HEK293 (cell line): ENCODE results near the gene P4HA2.

Experiments used
- BCL11A ChIP-seq: fragments of 450-650 bp; formaldehyde crosslinking; IDR thresholded peaks from 2 replicates; pipeline ENCODE4 v1.5.1; 2016; ENCODE audit warnings: low read depth, missing biosample characterization, missing genetic modification characterization
- FEZF1 ChIP-seq: fragments of 450-650 bp; formaldehyde crosslinking; IDR thresholded peaks from 2 replicates; pipeline ENCODE4 v1.5.1; 2016; ENCODE audit warnings: missing biosample characterization, missing genetic modification characterization
- GLI2 ChIP-seq: fragments of 450-650 bp; formaldehyde crosslinking; IDR thresholded peaks from 2 replicates; pipeline ENCODE4; 2017; ENCODE audit warnings: missing biosample characterization, missing genetic modification characterization, low read depth, borderline replicate concordance
- HOXC10 ChIP-seq: sonication (generic); formaldehyde crosslinking; IDR thresholded peaks from 2 replicates; pipeline ENCODE4 v1.8.1; 2023; ENCODE audit warnings: mild to moderate bottlenecking, missing genetic modification reagents
- KLF7 ChIP-seq: fragments of 450-650 bp; formaldehyde crosslinking; IDR thresholded peaks from 2 replicates; pipeline ENCODE4 v1.5.1; 2016; ENCODE audit warnings: missing biosample characterization, missing genetic modification characterization, borderline replicate concordance
- KLF8 ChIP-seq: fragments of 450-650 bp; formaldehyde crosslinking; IDR thresholded peaks from 2 replicates; pipeline ENCODE4 v1.5.1; 2016; ENCODE audit warnings: missing biosample characterization, missing genetic modification characterization
- MYNN ChIP-seq: fragments of 450-650 bp; formaldehyde crosslinking; IDR thresholded peaks from 2 replicates; pipeline ENCODE4 v1.5.1; 2016; ENCODE audit warnings: missing biosample characterization, missing genetic modification characterization, borderline replicate concordance
- SALL2 ChIP-seq: fragments of 450-650 bp; formaldehyde crosslinking; IDR thresholded peaks from 2 replicates; pipeline ENCODE4 v1.5.0; 2017; ENCODE audit warnings: missing biosample characterization, mild to moderate bottlenecking, missing genetic modification characterization, borderline replicate concordance
- WT1 ChIP-seq: fragments of 450-650 bp; formaldehyde crosslinking; IDR thresholded peaks from 2 replicates; pipeline ENCODE4 v1.5.1; 2016; ENCODE audit warnings: missing biosample characterization, missing genetic modification characterization
- YY1 ChIP-seq: fragments of 450-650 bp; formaldehyde crosslinking; IDR thresholded peaks from 2 replicates; pipeline ENCODE4 v1.5.1; 2018; ENCODE audit warnings: missing biosample characterization, missing genetic modification characterization
- ZBTB48 ChIP-seq: fragments of 450-650 bp; formaldehyde crosslinking; IDR thresholded peaks from 2 replicates; pipeline ENCODE4 v1.5.1; 2016; ENCODE audit warnings: missing biosample characterization, missing genetic modification characterization
- ZNF10 ChIP-seq: fragments of 450-650 bp; formaldehyde crosslinking; IDR thresholded peaks from 2 replicates; pipeline ENCODE4 v1.5.1; 2017; ENCODE audit warnings: missing biosample characterization, missing genetic modification characterization
- ZNF112 ChIP-seq: fragments of 450-650 bp; formaldehyde crosslinking; IDR thresholded peaks from 2 replicates; pipeline ENCODE4 v1.5.0; 2017; ENCODE audit warnings: missing biosample characterization, missing genetic modification characterization
- ZNF121 ChIP-seq: fragments of 450-650 bp; formaldehyde crosslinking; IDR thresholded peaks from 2 replicates; pipeline ENCODE4 v1.5.1; 2016; ENCODE audit warnings: missing biosample characterization, missing genetic modification characterization
- ZNF16 ChIP-seq: fragments of 450-650 bp; formaldehyde crosslinking; IDR thresholded peaks from 2 replicates; pipeline ENCODE4 v1.5.1; 2016; ENCODE audit warnings: low read depth, missing biosample characterization, missing genetic modification characterization
- ZNF169 ChIP-seq: fragments of 450-650 bp; formaldehyde crosslinking; IDR thresholded peaks from 2 replicates; pipeline ENCODE4 v1.5.1; 2016; ENCODE audit warnings: missing biosample characterization, missing genetic modification characterization
- ZNF174 ChIP-seq: fragments of 450-650 bp; formaldehyde crosslinking; IDR thresholded peaks from 2 replicates; pipeline ENCODE4 v1.5.0; 2017; ENCODE audit warnings: missing biosample characterization, mild to moderate bottlenecking, missing genetic modification characterization
- ZNF184 ChIP-seq: fragments of 450-650 bp; IDR thresholded peaks from 2 replicates; pipeline ENCODE4 v1.5.1; 2018; ENCODE audit warnings: missing biosample characterization, mild to moderate bottlenecking, missing genetic modification characterization
- ZNF202 ChIP-seq: fragments of 450-650 bp; formaldehyde crosslinking; IDR thresholded peaks from 2 replicates; pipeline ENCODE4 v1.5.1; 2016; ENCODE audit warnings: missing biosample characterization, missing genetic modification characterization, borderline replicate concordance
- ZNF214 ChIP-seq: fragments of 450-650 bp; formaldehyde crosslinking; IDR thresholded peaks from 2 replicates; pipeline ENCODE4 v1.5.1; 2017; ENCODE audit warnings: missing biosample characterization, mild to moderate bottlenecking, missing genetic modification characterization, borderline replicate concordance
- ZNF366 ChIP-seq: fragments of 450-650 bp; formaldehyde crosslinking; conservative IDR thresholded peaks from 2 replicates; pipeline ENCODE4 v1.5.1; 2016; ENCODE audit warnings: missing biosample characterization, missing genetic modification characterization
- ZNF623 ChIP-seq: fragments of 450-650 bp; formaldehyde crosslinking; IDR thresholded peaks from 2 replicates; pipeline ENCODE4 v1.5.1; 2016; ENCODE audit warnings: missing biosample characterization, missing genetic modification characterization
- ZNF629 ChIP-seq: fragments of 450-650 bp; formaldehyde crosslinking; IDR thresholded peaks from 2 replicates; pipeline ENCODE4 v1.5.1; 2017; ENCODE audit warnings: missing biosample characterization, missing genetic modification characterization
- ZNF664 ChIP-seq: fragments of 450-650 bp; formaldehyde crosslinking; IDR thresholded peaks from 2 replicates; pipeline ENCODE4 v1.5.1; 2016; ENCODE audit warnings: missing biosample characterization, missing genetic modification characterization
- ZNF747 ChIP-seq: fragments of 450-650 bp; formaldehyde crosslinking; IDR thresholded peaks from 2 replicates; pipeline ENCODE4 v1.5.1; 2016; ENCODE audit warnings: missing biosample characterization, missing genetic modification characterization
- TF ChIP-seq, protein P1 (sequence below): fragments of 450-650 bp; formaldehyde crosslinking; IDR thresholded peaks from 2 replicates; pipeline ENCODE4 v1.5.1; 2017; ENCODE audit warnings: missing biosample characterization, missing genetic modification characterization
- TF ChIP-seq, protein P2 (sequence below): fragments of 450-650 bp; formaldehyde crosslinking; conservative IDR thresholded peaks from 2 replicates; pipeline ENCODE4 v1.5.1; 2016; ENCODE audit warnings: low read depth, missing biosample characterization, missing genetic modification characterization
- TF ChIP-seq, protein P3 (sequence below): fragments of 450-650 bp; formaldehyde crosslinking; IDR thresholded peaks from 2 replicates; pipeline ENCODE4 v1.5.1; 2016; ENCODE audit warnings: missing biosample characterization, missing genetic modification characterization
- TF ChIP-seq, protein P4 (sequence below): fragments of 450-650 bp; formaldehyde crosslinking; IDR thresholded peaks from 2 replicates; pipeline ENCODE4 v1.5.1; 2016; ENCODE audit warnings: missing biosample characterization, missing genetic modification characterization
- TF ChIP-seq, protein P5 (sequence below): fragments of 450-650 bp; formaldehyde crosslinking; IDR thresholded peaks from 2 replicates; pipeline ENCODE4 v1.5.1; 2016; ENCODE audit warnings: missing biosample characterization, missing genetic modification characterization

The P4HA2 gene

DNA sequence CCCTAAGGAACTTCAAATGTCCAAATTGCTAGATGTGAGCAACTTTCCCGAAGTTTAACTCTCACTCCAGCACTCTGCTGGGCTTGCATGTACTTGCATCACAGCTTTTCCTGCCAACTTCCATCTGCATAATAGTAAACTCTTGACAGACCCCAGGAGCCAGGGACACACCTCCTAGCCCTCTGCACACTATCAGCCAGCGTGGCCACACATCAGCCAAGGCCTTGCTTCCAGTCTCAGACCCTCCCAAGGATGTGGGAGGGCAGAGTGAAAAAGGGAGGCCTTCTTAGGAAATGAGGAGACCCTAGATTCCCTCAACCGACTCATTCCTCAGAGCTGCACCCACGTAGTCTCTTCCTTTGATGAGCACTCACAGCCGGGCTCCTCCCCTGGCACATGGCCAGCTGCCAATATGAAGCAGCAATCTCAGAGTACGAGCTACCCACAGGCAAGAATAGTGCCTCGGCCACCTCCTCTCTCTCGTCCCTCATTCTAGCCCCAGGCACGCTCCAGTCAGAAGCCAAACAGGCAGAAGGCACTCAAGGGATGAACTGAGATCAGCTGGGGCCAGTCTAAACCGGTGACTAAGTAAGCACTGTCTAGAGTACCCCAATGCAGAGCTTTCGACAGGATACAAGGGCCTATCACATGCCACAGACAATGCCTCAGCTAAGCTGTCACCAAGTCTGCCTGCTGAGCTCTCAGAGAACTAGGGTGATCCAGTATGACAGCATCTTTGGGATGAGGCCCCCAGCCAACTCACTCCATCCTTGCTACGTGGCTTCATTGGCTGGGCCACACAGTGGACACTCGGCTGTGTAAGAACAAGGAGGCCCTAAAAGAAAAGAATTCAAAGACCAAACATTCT, 2.3 kb downstream of the P4HA2 start (continued):
- TF ChIP-seq WT1 (tag by site-specific recombination): peak; percentile 93
- no peak for TF ChIP-seq GLI2
- no peak for TF ChIP-seq BCL11A
- TF ChIP-seq, protein P1, sequence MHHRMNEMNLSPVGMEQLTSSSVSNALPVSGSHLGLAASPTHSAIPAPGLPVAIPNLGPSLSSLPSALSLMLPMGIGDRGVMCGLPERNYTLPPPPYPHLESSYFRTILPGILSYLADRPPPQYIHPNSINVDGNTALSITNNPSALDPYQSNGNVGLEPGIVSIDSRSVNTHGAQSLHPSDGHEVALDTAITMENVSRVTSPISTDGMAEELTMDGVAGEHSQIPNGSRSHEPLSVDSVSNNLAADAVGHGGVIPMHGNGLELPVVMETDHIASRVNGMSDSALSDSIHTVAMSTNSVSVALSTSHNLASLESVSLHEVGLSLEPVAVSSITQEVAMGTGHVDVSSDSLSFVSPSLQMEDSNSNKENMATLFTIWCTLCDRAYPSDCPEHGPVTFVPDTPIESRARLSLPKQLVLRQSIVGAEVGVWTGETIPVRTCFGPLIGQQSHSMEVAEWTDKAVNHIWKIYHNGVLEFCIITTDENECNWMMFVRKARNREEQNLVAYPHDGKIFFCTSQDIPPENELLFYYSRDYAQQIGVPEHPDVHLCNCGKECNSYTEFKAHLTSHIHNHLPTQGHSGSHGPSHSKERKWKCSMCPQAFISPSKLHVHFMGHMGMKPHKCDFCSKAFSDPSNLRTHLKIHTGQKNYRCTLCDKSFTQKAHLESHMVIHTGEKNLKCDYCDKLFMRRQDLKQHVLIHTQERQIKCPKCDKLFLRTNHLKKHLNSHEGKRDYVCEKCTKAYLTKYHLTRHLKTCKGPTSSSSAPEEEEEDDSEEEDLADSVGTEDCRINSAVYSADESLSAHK (tag by site-specific recombination): no peak
- TF ChIP-seq ZNF10 (tag by site-specific recombination): no peak
- no peak for TF ChIP-seq KLF7
- TF ChIP-seq ZNF169: no peak
- TF ChIP-seq, protein P2, sequence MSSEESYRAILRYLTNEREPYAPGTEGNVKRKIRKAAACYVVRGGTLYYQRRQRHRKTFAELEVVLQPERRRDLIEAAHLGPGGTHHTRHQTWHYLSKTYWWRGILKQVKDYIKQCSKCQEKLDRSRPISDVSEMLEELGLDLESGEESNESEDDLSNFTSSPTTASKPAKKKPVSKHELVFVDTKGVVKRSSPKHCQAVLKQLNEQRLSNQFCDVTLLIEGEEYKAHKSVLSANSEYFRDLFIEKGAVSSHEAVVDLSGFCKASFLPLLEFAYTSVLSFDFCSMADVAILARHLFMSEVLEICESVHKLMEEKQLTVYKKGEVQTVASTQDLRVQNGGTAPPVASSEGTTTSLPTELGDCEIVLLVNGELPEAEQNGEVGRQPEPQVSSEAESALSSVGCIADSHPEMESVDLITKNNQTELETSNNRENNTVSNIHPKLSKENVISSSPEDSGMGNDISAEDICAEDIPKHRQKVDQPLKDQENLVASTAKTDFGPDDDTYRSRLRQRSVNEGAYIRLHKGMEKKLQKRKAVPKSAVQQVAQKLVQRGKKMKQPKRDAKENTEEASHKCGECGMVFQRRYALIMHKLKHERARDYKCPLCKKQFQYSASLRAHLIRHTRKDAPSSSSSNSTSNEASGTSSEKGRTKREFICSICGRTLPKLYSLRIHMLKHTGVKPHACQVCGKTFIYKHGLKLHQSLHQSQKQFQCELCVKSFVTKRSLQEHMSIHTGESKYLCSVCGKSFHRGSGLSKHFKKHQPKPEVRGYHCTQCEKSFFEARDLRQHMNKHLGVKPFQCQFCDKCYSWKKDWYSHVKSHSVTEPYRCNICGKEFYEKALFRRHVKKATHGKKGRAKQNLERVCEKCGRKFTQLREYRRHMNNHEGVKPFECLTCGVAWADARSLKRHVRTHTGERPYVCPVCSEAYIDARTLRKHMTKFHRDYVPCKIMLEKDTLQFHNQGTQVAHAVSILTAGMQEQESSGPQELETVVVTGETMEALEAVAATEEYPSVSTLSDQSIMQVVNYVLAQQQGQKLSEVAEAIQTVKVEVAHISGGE: no peak
- TF ChIP-seq ZNF629: peak; percentile 31; the same call in 1 of the 2 replicates
- TF ChIP-seq, protein P3, sequence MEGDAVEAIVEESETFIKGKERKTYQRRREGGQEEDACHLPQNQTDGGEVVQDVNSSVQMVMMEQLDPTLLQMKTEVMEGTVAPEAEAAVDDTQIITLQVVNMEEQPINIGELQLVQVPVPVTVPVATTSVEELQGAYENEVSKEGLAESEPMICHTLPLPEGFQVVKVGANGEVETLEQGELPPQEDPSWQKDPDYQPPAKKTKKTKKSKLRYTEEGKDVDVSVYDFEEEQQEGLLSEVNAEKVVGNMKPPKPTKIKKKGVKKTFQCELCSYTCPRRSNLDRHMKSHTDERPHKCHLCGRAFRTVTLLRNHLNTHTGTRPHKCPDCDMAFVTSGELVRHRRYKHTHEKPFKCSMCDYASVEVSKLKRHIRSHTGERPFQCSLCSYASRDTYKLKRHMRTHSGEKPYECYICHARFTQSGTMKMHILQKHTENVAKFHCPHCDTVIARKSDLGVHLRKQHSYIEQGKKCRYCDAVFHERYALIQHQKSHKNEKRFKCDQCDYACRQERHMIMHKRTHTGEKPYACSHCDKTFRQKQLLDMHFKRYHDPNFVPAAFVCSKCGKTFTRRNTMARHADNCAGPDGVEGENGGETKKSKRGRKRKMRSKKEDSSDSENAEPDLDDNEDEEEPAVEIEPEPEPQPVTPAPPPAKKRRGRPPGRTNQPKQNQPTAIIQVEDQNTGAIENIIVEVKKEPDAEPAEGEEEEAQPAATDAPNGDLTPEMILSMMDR: no peak
- no peak for TF ChIP-seq YY1 (tag by site-specific recombination)
- TF ChIP-seq SALL2 (tag by site-specific recombination): no peak
- TF ChIP-seq ZNF366: 0 out of 2 replicates have a peak, but pooled peaks have one; percentile 20
- no peak for TF ChIP-seq ZNF112 (tag by site-specific recombination)
- no peak for TF ChIP-seq ZNF214
- TF ChIP-seq ZNF16 (tag by site-specific recombination): no peak
- no peak for TF ChIP-seq ZNF747 (tag by site-specific recombination)
- no peak for TF ChIP-seq HOXC10 (CRISPR knock-in tag)
- peak; percentile 47; the same call in 1 of the 2 replicates for TF ChIP-seq ZNF184
- no peak for TF ChIP-seq KLF8
- TF ChIP-seq, protein P4, sequence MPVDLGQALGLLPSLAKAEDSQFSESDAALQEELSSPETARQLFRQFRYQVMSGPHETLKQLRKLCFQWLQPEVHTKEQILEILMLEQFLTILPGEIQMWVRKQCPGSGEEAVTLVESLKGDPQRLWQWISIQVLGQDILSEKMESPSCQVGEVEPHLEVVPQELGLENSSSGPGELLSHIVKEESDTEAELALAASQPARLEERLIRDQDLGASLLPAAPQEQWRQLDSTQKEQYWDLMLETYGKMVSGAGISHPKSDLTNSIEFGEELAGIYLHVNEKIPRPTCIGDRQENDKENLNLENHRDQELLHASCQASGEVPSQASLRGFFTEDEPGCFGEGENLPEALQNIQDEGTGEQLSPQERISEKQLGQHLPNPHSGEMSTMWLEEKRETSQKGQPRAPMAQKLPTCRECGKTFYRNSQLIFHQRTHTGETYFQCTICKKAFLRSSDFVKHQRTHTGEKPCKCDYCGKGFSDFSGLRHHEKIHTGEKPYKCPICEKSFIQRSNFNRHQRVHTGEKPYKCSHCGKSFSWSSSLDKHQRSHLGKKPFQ (tag by site-specific recombination): no peak
- TF ChIP-seq FEZF1 (tag by site-specific recombination): peak; percentile 37
- TF ChIP-seq ZNF174 (tag by site-specific recombination): no peak
- no peak for TF ChIP-seq ZNF202 (tag by site-specific recombination)
- TF ChIP-seq ZBTB48: peak; percentile 69; the same call in 1 of the 2 replicates
- TF ChIP-seq, protein P5, sequence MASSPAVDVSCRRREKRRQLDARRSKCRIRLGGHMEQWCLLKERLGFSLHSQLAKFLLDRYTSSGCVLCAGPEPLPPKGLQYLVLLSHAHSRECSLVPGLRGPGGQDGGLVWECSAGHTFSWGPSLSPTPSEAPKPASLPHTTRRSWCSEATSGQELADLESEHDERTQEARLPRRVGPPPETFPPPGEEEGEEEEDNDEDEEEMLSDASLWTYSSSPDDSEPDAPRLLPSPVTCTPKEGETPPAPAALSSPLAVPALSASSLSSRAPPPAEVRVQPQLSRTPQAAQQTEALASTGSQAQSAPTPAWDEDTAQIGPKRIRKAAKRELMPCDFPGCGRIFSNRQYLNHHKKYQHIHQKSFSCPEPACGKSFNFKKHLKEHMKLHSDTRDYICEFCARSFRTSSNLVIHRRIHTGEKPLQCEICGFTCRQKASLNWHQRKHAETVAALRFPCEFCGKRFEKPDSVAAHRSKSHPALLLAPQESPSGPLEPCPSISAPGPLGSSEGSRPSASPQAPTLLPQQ: peak; percentile 47; the same call in 1 of the 2 replicates
- TF ChIP-seq MYNN: no peak
- TF ChIP-seq ZNF623 (tag by site-specific recombination): no peak
- no peak for TF ChIP-seq ZNF664 (tag by site-specific recombination)
- TF ChIP-seq ZNF121 (tag by site-specific recombination): no peak
